T1000 (cell line): Measurements from ENCODE around the gene TTC29.
"Not testable (repeated sequence)": the region's sequence is repeated elsewhere in the genome, so short reads cannot be mapped to it uniquely, and the experiment has no call there.

Experiments
- DNase-seq: peaks from one replicate; lab custom pipeline; 2025; ENCODE audit warnings: mixed read lengths; lab: John Stamatoyannopoulos, UW

Gene TTC29

DNA sequence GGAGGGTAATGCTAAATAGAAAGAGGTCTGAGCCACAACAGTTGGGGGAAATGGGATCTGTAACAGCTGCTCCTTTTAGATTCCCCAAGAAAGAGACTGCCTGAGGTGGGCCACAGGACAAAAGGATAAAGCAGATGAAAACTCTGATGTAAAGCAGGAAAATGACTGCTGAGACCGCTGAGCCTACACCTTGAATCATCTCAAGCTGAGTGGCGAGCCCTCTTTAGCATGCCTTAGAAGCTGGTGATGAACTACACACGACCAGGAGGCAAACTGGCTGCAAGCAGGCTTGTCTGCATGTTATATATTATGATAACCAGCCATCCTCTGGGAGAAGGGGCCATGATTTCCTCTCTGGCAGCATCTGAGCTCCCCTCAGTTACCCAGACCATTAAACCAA is 88.4 kb downstream of the TTC29 start:
- no peak for DNase-seq

DNA sequence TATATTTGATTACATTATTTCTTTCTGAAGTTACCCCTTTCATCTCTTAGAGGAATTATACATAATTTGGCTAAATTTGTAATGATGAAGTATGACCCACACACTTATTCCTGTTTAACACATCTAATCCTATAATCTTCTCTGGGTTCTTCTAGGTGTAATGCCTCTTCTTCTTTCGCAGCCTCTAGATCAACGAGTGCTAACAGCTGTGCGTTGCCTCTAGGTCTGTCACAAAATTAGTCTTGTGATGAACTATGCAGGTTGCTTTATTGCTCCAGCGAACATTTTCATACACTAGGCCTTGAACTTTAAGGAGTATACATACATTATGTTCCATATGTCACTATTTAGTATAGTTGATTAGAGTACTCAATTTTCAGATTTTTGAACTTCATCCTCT is 89.9 kb downstream of the TTC29 start:
- DNase-seq = no peak

DNA sequence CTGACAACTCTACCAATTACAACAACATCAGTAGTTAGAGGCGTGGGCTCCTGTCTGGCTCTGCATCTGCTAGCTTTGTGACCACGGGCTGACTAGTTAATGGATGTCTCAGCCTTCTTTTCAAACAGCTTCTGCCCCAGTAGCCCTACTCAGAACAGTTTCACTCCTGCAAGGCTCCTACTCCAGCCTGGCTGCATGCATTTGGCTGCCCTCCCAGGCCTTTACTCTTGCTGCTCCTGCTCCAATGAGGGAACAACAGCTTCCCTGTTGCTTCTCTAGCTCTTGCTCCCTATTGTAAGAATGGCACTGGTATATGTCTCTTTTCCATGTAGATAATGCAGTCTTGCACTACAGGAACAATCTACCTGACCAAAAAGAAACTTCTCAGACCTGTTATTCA is 93.3 kb downstream of the TTC29 start:
- no peak for DNase-seq

DNA sequence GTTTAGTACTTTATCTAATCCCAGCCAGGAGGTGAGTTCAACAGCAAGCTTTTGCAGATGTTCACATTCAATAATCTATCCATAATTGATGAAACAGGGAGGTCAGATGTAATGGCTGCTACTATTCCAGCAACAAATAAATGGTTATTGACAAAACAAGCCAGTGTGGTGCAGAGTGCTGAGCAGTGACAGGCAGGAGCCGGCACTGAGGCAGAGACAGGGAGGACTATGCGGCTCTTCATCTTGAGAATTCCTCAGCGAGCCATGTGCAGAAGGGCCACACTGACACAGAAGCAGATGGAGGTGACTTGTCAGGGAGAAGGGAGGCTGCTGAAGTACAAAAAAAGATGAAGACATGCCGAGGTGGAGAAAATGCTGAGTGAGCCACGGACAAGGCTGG is 98.3 kb downstream of the TTC29 start:
- DNase-seq = no peak

DNA sequence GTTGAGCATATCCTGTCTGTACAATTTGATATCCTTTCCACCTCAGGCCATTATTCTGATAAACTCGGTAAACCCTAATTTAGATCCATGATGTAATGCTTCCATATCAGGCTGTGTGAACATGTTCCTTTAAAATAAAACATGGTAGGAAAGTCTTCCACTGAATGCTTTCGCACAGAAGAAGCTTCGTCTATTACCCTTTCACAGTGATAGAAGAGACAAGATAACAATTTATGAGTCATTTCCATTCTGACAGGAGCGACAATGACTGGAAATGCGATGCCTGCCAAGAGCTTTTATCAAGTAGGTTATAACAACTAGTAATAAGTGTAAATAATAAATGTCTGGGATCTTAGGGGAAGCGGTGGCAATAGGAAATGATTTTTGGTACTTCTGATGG is 98.8 kb downstream of the TTC29 start:
- DNase-seq = no peak

DNA sequence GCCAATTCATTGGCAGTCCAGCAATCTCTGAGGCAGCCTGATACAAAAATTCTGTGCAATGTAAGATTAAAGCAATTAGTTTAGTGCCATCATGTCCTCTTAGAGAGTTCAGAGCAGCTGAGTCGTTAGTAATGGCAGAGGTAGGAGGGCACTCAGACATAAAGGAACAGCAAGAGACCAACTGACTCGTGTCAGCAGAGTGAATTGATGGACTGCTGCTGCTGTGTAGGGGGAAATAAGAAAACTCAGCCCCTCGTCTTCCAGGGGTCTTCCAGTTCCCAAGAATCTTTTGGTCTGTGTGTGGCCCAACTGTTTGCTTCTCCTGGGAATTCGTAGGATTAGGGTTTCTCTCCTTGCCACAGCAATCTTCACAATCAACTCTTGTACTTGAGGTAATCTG is 100.9 kb downstream of the TTC29 start:
- DNase-seq = no peak

DNA sequence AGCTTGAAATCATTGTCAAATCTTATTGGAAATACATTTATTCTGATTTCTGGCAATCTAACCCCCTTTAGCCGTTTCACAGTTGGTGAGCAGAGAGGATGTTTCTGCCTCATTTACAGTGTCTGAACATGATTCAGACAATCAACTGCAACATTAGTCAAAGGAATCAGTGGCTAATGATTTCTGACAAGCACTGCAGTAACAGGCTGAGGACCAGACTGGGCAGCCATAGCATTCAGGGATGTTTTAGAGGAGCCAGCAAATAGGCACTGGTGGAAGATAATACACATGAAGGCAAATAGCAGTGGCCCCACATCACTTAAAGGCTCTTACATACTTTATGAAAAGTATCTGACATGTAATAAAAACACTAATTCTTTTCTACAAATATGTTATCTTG is 102.8 kb downstream of the TTC29 start:
- DNase-seq = no peak

DNA sequence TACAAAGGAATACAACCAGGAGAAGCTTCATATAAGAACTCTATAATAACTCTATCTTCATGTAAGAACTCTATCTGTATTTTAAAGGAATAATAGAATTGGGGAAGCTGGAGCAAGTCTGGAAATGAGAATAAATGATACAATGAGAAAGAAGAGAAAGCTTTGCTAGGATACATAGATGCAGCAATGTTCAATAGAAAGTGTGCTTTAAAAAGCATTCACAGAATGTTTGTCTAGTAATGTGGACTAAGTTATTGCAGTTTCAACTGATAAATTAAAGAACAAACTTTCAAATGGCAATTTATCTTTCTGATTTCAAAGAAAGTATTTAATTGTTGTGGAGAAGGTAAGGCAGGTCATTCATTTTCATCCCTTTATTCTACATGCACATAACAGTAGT is 104.9 kb downstream of the TTC29 start:
- DNase-seq = no peak

DNA sequence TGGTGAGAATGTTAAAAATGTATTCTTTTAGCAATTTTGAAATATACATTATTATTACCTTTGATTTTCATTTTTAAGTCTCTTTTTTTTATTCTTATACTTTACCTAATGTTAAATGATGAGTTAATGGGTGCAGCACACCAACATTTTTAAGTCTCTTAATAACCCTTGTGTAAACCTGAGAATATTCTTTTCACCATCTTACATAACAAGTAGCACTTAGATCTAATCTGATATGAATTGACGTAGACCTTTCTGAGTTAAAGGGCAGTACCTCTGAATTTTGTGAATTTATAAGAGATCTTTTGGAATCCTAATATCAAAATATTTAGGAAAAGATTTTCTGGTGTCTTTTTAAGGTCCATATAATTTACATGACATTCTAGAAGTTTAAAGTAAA is 110.6 kb downstream of the TTC29 start:
- no peak for DNase-seq

DNA sequence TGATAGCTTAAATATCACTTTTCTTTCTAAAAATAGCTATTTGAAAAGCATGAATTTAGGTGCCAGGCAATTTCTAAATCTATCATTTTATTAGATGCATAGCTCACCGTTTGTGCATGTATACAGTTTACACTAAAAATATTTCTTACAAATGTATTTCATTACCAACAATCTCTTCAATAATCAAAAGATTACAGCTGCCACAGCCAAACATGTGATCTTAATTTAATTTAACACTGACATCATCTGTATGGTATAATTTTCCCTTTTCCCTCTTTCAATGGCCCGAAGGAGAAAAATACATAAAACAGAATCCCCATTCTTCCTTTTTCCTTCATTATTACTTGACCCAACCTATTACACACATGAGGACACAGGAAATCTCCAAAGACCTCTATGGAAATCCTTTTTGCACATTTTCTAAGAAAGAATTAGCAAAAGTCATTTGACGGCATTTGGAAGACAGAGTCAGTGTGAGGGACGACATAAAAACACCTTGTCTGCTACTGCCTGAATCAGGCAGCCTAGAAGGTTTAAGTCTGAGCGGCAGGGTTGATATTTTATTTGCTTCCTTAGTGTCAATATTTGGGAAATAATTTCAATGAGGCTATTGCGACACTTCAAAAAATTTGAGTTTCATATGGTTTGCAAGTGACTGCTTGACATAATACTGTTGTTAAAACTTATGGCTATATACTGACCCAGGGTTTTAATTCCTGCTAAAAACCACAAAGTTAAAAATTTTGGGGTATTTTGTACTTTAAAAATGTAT is 111.2 kb downstream of the TTC29 start:
- no peak for DNase-seq

DNA sequence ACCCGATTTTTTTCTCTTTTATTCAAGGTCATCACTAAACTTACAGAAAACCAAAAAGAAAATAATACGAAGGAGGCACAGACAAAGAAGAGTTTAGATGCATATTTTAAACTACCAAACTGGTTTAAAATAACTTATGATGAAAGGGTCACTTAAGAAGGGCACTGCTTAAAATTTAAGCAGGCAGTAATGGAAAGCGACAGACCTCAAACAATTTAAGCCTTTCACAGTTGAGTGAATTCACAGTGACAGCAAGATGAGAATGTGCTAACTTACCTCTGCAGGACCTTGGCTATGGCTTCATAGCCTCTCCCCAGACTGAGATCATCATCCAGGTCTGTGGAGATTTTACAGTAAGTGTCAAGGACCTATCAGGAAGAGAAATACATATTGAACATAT is 112.1 kb downstream of the TTC29 start:
- DNase-seq = no peak

DNA sequence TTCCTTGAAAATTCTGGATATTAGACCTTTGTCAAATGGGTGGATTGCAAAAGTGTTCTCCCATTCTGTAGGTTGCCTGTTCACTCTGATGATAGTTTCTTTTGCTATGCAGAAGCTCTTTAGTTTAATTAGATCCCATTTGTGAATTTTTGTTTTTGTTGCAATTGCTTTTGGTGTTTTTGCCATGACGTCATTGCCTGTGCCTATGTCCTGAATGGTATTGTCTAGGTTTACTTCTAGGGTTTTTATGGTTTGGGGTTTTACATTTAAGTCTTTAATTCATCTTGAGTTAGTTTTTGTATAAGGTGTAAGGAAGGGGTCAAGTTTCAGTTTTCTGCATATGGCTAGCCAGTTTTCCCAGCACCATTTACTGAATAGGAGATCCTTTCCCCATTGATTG is 122.7 kb downstream of the TTC29 start:
- not testable (repeated sequence) for DNase-seq

DNA sequence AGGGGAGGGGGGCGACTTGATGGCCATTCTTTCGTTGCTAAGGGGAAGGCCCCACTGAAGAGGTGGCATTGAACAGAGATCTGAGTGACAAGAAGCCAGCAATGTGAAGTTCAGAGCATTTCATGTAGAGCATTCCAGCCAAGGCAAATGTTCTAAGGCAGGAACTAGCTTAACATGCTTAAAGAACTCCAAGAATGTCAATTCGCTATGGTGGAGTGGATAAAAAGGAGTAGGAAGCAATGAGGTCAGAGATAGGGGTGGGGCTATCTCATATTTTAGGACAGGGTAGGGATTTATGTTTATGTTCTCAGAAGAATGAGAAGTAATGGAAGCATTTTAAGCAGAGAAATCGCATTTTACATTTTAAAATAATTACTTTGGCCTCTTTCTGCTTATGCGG is 130.9 kb downstream of the TTC29 start:
- DNase-seq = no peak

DNA sequence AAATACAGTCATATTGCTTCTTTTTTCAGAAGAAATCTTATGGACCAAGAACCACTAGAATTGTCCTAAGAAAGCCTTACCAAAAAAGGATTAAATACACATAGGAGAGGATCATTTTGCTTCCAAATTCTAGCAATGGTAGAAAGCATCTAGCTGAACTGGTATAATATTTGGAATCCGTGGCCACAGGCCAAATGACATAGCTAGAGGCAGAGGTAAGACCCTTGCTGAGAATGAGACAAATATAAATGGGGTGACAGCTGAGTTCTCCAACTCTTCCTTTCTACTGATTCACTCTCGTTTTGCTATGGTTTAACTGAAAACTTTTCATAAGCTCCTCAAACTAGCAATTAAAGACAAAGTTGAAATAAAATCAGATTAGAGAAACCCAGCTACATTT is 150.0 kb downstream of the TTC29 start:
- DNase-seq = no peak

DNA sequence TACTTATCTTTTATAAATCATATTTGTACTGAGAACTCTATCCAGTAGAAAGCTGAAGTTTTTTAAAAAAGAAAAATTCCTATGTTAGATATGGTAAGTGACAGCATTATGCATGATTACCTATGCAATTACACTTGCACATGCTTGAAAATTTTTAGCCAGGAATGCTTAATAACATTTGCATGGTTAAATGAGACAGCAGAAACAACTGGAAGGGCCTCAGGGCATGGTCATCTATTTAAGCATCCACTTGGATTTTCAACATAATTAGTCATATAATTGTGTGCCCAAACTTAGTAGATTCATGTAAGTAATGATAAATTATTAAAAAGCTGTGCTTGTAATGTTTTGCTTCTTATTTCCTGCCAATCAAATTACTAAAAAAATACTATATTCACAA is 151.9 kb downstream of the TTC29 start:
- no peak for DNase-seq

DNA sequence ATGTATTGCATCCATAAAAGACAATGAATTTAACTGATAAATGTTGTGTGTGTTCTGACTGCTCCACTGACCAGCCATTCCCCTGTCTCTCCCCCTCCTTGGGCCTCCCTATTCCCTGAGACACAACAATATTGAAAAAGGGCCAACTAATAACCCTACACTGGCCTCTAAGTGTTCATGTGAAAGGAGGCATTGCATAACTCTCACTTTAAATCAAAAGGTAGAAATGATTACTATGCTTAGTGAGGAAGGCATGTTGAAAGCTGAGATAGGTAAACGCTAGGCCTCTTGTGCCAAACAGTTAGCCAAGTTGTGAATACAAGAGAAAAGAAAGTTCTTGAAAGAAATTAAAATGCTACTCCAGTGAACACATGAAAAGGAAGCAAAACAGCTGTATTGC is 154.2 kb downstream of the TTC29 start:
- DNase-seq = no peak

DNA sequence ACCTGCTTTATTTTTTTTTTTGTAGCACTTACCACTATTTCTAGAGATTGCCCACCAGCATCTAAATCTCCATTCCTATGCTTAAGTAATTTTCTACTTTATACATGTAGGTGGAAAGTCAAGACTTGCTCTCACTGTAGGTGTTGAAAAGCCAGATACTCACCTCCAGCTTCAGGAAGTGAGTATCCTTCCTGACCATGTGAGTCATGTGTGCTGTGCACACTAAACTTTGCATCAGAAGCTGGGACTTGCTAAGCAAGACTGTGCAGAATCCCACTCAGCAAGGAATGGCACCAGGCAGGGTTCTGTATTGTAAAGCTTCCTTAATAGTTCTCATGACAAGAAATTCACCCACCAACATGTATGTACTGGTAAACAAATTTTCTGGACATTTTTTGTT is 155.1 kb downstream of the TTC29 start:
- no peak for DNase-seq

DNA sequence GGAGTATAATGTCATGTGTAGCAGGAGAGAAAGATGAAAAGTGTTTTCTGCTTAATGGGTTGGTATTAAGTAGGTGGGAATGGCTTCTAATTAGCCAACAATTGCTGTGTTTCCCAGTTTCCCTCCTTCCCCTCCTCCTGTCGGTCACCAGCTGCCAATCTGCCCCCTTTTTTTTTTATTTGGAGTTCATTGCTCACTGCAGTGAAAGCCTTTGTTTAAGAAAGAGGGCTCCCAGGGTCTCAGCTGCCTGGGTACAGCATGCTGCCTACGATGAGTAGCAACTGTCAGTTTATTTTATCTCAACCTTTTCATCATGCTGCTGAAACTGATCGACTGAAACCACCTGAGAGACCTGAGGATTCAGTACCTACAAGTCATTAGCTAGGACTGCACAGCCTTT is 157.9 kb downstream of the TTC29 start:
- DNase-seq = no peak

DNA sequence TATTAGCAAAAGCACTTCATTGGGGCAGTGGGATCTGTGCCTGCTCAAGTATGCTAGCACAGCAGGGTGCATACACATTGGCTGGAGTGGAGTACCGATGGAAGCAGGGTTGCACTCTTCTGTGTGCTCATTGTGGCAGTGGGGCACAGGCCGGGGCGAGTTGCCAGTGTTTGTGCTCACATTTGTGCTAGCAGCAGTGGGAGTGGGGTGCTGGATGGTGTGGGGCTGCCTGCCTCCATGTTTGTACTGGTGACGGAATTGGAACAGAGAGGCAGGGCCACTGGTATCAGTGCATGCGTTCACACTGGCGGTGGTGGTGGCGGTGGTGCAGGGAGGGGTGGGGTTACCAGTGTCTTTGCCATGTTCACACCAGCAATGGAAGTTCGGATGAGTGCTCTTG is 169.0 kb downstream of the TTC29 start:
- no peak for DNase-seq

DNA sequence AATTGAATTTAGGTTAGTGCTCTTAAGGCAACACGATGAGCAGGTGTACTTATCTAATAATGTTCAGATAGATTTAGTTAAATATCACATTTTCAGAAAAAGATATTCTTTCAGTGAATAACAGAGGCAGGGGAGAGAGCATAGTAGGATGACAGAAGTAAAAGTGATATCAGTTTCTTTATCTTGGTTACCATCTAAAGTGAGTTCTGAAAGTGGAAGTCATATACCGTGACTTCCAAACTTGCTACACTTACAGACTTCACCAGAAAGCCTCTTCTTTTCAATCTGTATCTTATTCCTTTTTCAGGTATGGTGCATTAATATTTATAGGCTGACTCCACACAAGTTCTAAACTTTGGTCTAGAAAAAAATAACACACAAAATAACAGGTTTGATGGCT is 182.1 kb downstream of the TTC29 start:
- DNase-seq = no peak

DNA sequence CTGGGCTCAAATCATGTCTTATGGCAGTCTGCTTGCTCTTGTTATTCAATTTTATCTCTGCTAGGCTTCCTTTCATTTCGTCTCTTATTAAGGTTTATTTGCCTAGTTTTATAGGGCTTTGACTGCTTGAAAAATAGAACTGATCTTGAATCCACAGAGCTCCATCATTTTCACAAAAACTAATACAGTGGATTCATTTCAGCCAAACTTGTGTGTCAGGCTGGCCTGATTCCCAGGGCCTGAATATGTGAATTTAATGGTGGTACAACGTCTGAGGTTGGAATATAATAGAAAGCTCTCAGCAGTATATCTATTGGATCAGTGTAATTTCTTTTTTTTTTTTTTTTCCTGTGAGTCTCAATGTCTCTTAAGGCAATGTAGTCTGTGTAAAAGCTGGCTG is 183.6 kb downstream of the TTC29 start:
- no peak for DNase-seq

DNA sequence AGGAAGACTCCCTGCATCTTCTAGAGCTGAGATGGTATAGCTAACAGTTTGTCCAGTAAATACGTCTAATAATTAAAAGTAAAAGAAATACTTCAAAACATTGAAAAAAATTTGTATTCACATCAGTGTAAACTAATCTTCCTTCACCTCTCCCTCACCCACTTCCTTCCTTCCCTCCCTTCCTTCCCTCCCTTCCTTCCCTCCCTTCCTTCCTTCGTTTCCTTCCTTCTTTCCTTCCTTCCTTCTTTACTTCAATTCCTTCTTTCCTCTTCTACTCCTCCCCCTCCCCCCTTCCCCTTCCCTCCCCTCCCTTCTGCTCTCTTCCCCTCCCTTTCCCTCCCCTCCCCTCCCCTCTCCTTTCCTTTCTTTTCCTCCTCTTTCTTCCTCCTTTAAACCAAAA is 203.2 kb downstream of the TTC29 start:
- no peak for DNase-seq

DNA sequence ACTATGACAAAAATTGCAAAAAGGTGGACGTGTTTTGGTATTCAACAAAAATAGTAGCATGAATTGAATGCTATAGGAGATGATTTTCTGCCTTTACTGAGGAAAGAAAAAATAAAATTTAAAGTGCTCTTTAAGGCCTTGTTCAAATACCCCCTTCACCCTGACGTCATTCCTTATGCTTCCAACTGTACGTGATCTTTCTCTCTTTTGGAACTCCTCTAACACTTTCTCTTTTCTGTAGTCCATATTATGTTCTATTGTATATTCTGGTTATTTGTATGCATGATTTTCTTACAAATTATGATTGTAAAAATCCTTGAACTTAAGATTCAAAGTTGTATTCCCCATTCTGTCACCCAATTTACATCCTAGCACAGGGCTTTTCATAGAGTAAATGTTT is 206.5 kb downstream of the TTC29 start:
- no peak for DNase-seq

DNA sequence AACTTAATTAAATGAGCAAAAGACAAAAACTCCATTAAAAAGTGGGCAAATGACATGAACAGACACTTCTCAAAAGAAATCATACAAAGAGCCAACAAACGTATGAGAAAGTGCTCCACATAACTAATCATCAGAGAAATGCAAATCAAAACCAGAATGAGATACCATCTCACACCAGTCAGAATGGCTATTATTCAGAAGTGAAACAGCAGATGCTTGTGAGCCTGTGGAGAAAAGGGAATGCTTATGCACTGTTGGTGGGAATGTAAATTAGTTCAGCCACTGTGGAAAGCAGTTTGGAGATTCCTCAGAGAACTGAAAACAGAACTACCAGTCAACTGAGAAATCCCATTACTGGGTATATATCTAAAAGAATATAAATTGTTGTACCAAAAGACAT is 222.1 kb downstream of the TTC29 start:
- not testable (repeated sequence) for DNase-seq

DNA sequence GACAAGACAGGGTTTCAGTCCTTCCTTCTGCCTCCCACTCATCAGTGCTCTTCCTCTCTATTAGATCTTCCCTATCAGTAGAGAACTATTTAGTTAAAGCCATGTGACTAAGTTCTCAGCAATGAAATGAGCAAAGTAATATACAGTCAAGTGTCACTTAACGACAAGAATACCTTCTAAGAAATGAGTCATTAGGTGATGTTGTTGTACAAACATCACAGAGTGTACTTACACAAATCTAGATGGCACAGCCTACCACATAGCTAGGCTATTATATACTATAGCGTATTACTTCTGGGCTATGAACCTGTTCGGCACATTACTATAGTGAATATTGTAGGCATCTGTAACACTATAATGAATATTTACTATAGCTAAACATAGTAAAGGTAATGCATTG is 235.7 kb downstream of the TTC29 start:
- no peak for DNase-seq
